Muscle layer of colon (tissue), 2 donors: ENCODE data around the gene THYN1.
"Not testable (repeated sequence)": the region's sequence is repeated elsewhere in the genome, so short reads cannot be mapped to it uniquely, and the experiment has no call there.

Experiments used
- H3K27ac ChIP-seq: one replicate; pipeline ENCODE4 v1.7.0; 2013; ENCODE audit warnings: low read depth, mild to moderate bottlenecking, low read length, moderate library complexity
- H3K27me3 ChIP-seq, 2 donors: one replicate each; pipeline ENCODE4 v1.7.0; 2013; ENCODE audit warnings: low read length in 2 of 2, mild to moderate bottlenecking in 2 of 2; ENCODE audit not compliant: insufficient read depth in 2 of 2, control insufficient read depth in 1 of 2
- H3K36me3 ChIP-seq: one replicate; pipeline ENCODE4 v1.7.0; 2013; ENCODE audit warnings: mild to moderate bottlenecking, low read length; ENCODE audit not compliant: insufficient read depth
- H3K4me1 ChIP-seq: one replicate; pipeline ENCODE4 v1.7.0; 2013; ENCODE audit warnings: mild to moderate bottlenecking, low read length; ENCODE audit not compliant: insufficient read depth
- H3K4me3 ChIP-seq, 2 donors: one replicate each; pipeline ENCODE4 v1.7.0; 2013; ENCODE audit warnings: low read length in 2 of 2, low read depth in 1 of 2, mild to moderate bottlenecking in 1 of 2, moderate library complexity in 1 of 2
- H3K9ac ChIP-seq: one replicate; pipeline ENCODE4 v1.7.0; 2013; ENCODE audit warnings: low read length
- H3K9me3 ChIP-seq: one replicate; pipeline ENCODE4 v1.7.0; 2013; ENCODE audit warnings: mild to moderate bottlenecking, low read length
- donor health status: abdominal sarcoma.
- donor health status: Adenocarcinoma of cecum.

THYN1 gene

GRCh38 chr11:134253188-134253993, at the start of gene THYN1, which contains the start of gene ACAD8:
Gene THYN1 (minus strand): TSS chr11:134253352. CDS start chr11:134252882, 470 bp downstream.
Gene ACAD8 (plus strand): TSS chr11:134253568. CDS start chr11:134253601, 33 bp downstream.
- peak within 1 kb of the TSS; percentile 73 for H3K27ac ChIP-seq
- H3K4me1 ChIP-seq, result peaks cover 15% of the 10 kb centered on the region
- H3K4me3 ChIP-seq, result peak within 1 kb of the TSS; percentile 83 to 99
- peaks cover 41% of the 10 kb centered on the region for H3K36me3 ChIP-seq
- peak within 1 kb of the TSS; percentile 62 for H3K9ac ChIP-seq
- no peaks in the 10 kb centered on the region for H3K9me3 ChIP-seq
- no peaks in the 10 kb centered on the region for H3K27me3 ChIP-seq

GRCh38 chr11:134294664-134295063, 41.5 kb upstream of the THYN1 start:
- Histone ChIP-seq H3K9ac (no peak overlapping the region), H3K9me3 (no peaks in the 10 kb centered on the region), H3K4me1 (no peaks in the 10 kb centered on the region), H3K36me3 (no peaks in the 10 kb centered on the region), H3K4me3 (no peak overlapping the region), H3K27ac (no peak overlapping the region), H3K27me3 (no peaks in the 10 kb centered on the region)

GRCh38 chr11:134293119-134294113, 40.3 kb upstream of the THYN1 start:
- no peaks in the 10 kb centered on the region for H3K27me3 ChIP-seq
- H3K4me3 ChIP-seq, result no peak overlapping the region
- no peaks in the 10 kb centered on the region for H3K4me1 ChIP-seq
- H3K36me3 ChIP-seq, result no peaks in the 10 kb centered on the region
- H3K9ac ChIP-seq, result no peak overlapping the region
- no peaks in the 10 kb centered on the region for H3K9me3 ChIP-seq
- H3K27ac ChIP-seq, result no peak overlapping the region

- Histone ChIP-seq H3K9me3 (no peaks in the 10 kb centered on the region), H3K27me3 (no peaks in the 10 kb centered on the region), H3K9ac (no peak overlapping the region), H3K4me1 (no peaks in the 10 kb centered on the region), H3K4me3 (no peak overlapping the region), H3K36me3 (no peaks in the 10 kb centered on the region), H3K27ac (no peak overlapping the region)
Observed at GRCh38 chr11:134292661-134293060, 39.5 kb upstream of the THYN1 start.

- H3K4me1 ChIP-seq, result no peaks in the 10 kb centered on the region
- H3K27me3 ChIP-seq, result no peaks in the 10 kb centered on the region
- no peaks in the 10 kb centered on the region for H3K36me3 ChIP-seq
- no peak overlapping the region for H3K4me3 ChIP-seq
- H3K9me3 ChIP-seq, result no peaks in the 10 kb centered on the region
- no peak overlapping the region for H3K27ac ChIP-seq
- H3K9ac ChIP-seq, result no peak overlapping the region
Observed at GRCh38 chr11:134291196-134291595, 38.0 kb upstream of the THYN1 start.

GRCh38 chr11:134290646-134291045, 37.5 kb upstream of the THYN1 start:
- Histone ChIP-seq H3K27ac (no peak overlapping the region), H3K36me3 (no peaks in the 10 kb centered on the region), H3K27me3 (no peaks in the 10 kb centered on the region), H3K4me1 (no peaks in the 10 kb centered on the region), H3K4me3 (no peak overlapping the region), H3K9ac (no peak overlapping the region), H3K9me3 (no peaks in the 10 kb centered on the region)

GRCh38 chr11:134289789-134290188, 36.6 kb upstream of the THYN1 start:
- Histone ChIP-seq H3K9ac (no peak overlapping the region), H3K36me3 (no peaks in the 10 kb centered on the region), H3K4me1 (no peaks in the 10 kb centered on the region), H3K27me3 (no peaks in the 10 kb centered on the region), H3K9me3 (no peaks in the 10 kb centered on the region), H3K4me3 (no peak overlapping the region), H3K27ac (no peak overlapping the region)

GRCh38 chr11:134289167-134289566, 36.0 kb upstream of the THYN1 start:
- H3K4me3 ChIP-seq, result no peak overlapping the region
- H3K9me3 ChIP-seq, result no peaks in the 10 kb centered on the region
- no peaks in the 10 kb centered on the region for H3K36me3 ChIP-seq
- H3K27me3 ChIP-seq, result no peaks in the 10 kb centered on the region
- no peaks in the 10 kb centered on the region for H3K4me1 ChIP-seq
- H3K27ac ChIP-seq, result no peak overlapping the region
- H3K9ac ChIP-seq, result no peak overlapping the region

GRCh38 chr11:134288486-134288885, 35.3 kb upstream of the THYN1 start:
- H3K9me3 ChIP-seq, result no peaks in the 10 kb centered on the region
- H3K36me3 ChIP-seq, result no peaks in the 10 kb centered on the region
- no peaks in the 10 kb centered on the region for H3K4me1 ChIP-seq
- no peak overlapping the region for H3K4me3 ChIP-seq
- no peak overlapping the region for H3K9ac ChIP-seq
- no peak overlapping the region for H3K27ac ChIP-seq
- no peaks in the 10 kb centered on the region for H3K27me3 ChIP-seq

GRCh38 chr11:134287561-134287960, 34.4 kb upstream of the THYN1 start:
- Histone ChIP-seq H3K4me1 (no peaks in the 10 kb centered on the region), H3K36me3 (no peaks in the 10 kb centered on the region), H3K27ac (no peak overlapping the region), H3K27me3 (no peaks in the 10 kb centered on the region), H3K4me3 (no peak overlapping the region), H3K9me3 (no peaks in the 10 kb centered on the region), H3K9ac (no peak overlapping the region)

GRCh38 chr11:134284349-134284748, 31.2 kb upstream of the THYN1 start:
- not testable (repeated sequence) for H3K27ac ChIP-seq, H3K36me3 ChIP-seq, H3K4me1 ChIP-seq, H3K4me3 ChIP-seq, H3K27me3 ChIP-seq, H3K9me3 ChIP-seq, H3K9ac ChIP-seq
